Measurements from ENCODE around the gene SLC12A7.

SLC12A7 gene

GRCh38 chr5:1068895-1069719 is 42.8 kb downstream of the SLC12A7 start:
- TF ChIP-seq ZNF274 (IDR thresholded peaks at IDR 0.05; ENCODE audit: low read depth, low read length), result no peak
- TF ChIP-seq SUZ12 (IDR thresholded peaks at IDR 0.05; ENCODE audit: extremely low read depth, insufficient read depth, insufficient read length), result no peak
- no peak for TF ChIP-seq YY1 (IDR thresholded peaks at IDR 0.05; ENCODE audit: insufficient read depth, insufficient read length)
- DNase-seq (ENCODE audit: low read depth, low spot score), result no peak
- H3K4me1 ChIP-seq (ENCODE audit: insufficient read depth, insufficient read length), result peaks cover 2% of the 10 kb centered on the region
- no peak overlapping the region for H3K4me3 ChIP-seq (ENCODE audit: insufficient read length, low read depth)
- peaks cover 38% of the 10 kb centered on the region for H3K36me3 ChIP-seq (ENCODE audit: insufficient read depth, insufficient read length, low read length)
- no peak overlapping the region for H3K9ac ChIP-seq (ENCODE audit: insufficient read length, low read depth)
- no peaks in the 10 kb centered on the region for H3K9me3 ChIP-seq (ENCODE audit: insufficient read depth, low read length)
- H3K27me3 ChIP-seq (ENCODE audit: insufficient read depth, insufficient read length), result no peaks in the 10 kb centered on the region

- H3K9ac ChIP-seq (ENCODE audit: insufficient read length, low read depth), result no peak overlapping the region
- peaks cover 31% of the 10 kb centered on the region for H3K36me3 ChIP-seq (ENCODE audit: insufficient read depth, insufficient read length, low read length)
- no peaks in the 10 kb centered on the region for H3K9me3 ChIP-seq (ENCODE audit: insufficient read depth, low read length)
- DNase-seq (ENCODE audit: low read depth, low spot score), result no peak
- H3K27me3 ChIP-seq (ENCODE audit: insufficient read depth, insufficient read length), result no peaks in the 10 kb centered on the region
- H3K4me3 ChIP-seq (ENCODE audit: insufficient read length, low read depth), result no peak overlapping the region
- no peak for TF ChIP-seq ZNF274 (IDR thresholded peaks at IDR 0.05; ENCODE audit: low read depth, low read length)
- TF ChIP-seq YY1 (IDR thresholded peaks at IDR 0.05; ENCODE audit: insufficient read depth, insufficient read length), result no peak
- no peak for TF ChIP-seq SUZ12 (IDR thresholded peaks at IDR 0.05; ENCODE audit: extremely low read depth, insufficient read depth, insufficient read length)
- peaks cover 2% of the 10 kb centered on the region for H3K4me1 ChIP-seq (ENCODE audit: insufficient read depth, insufficient read length)
Measured at GRCh38 chr5:1068204-1068894, 43.5 kb downstream of the SLC12A7 start.

- peaks cover 2% of the 10 kb centered on the region for H3K4me1 ChIP-seq (ENCODE audit: insufficient read depth, insufficient read length)
Measured at GRCh38 chr5:1067141-1068121, 44.4 kb downstream of the SLC12A7 start.

GRCh38 chr5:1066676-1067075 is 45.2 kb downstream of the SLC12A7 start:
- DNase-seq (ENCODE audit: low read depth, low spot score), result no peak
- no peak for TF ChIP-seq YY1 (IDR thresholded peaks at IDR 0.05; ENCODE audit: insufficient read depth, insufficient read length)
- no peak for TF ChIP-seq SUZ12 (IDR thresholded peaks at IDR 0.05; ENCODE audit: extremely low read depth, insufficient read depth, insufficient read length)
- TF ChIP-seq ZNF274 (IDR thresholded peaks at IDR 0.05; ENCODE audit: low read depth, low read length), result no peak
- no peaks in the 10 kb centered on the region for H3K27me3 ChIP-seq (ENCODE audit: insufficient read depth, insufficient read length)

More at GRCh38 chr5:1067141-1068121, 44.4 kb downstream of the SLC12A7 start:
- TF ChIP-seq YY1 (IDR thresholded peaks at IDR 0.05; ENCODE audit: insufficient read depth, insufficient read length) (no peak), ZNF274 (IDR thresholded peaks at IDR 0.05; ENCODE audit: low read depth, low read length) (no peak), SUZ12 (IDR thresholded peaks at IDR 0.05; ENCODE audit: extremely low read depth, insufficient read depth, insufficient read length) (no peak)
- H3K27me3 ChIP-seq (ENCODE audit: insufficient read depth, insufficient read length), result no peaks in the 10 kb centered on the region
- no peak overlapping the region for H3K9ac ChIP-seq (ENCODE audit: insufficient read length, low read depth)
- H3K36me3 ChIP-seq (ENCODE audit: insufficient read depth, insufficient read length, low read length), result peaks cover 36% of the 10 kb centered on the region
- H3K9me3 ChIP-seq (ENCODE audit: insufficient read depth, low read length), result no peaks in the 10 kb centered on the region
- no peak for DNase-seq (ENCODE audit: low read depth, low spot score)
- no peak overlapping the region for H3K4me3 ChIP-seq (ENCODE audit: insufficient read length, low read depth)

GRCh38 chr5:1065891-1066650 is 45.8 kb downstream of the SLC12A7 start:
- Histone ChIP-seq H3K9me3 (ENCODE audit: insufficient read depth, low read length) (no peaks in the 10 kb centered on the region), H3K36me3 (ENCODE audit: insufficient read depth, insufficient read length, low read length) (peaks cover 39% of the 10 kb centered on the region), H3K4me3 (ENCODE audit: insufficient read length, low read depth) (no peak overlapping the region), H3K27me3 (ENCODE audit: insufficient read depth, insufficient read length) (no peaks in the 10 kb centered on the region), H3K9ac (ENCODE audit: insufficient read length, low read depth) (no peak overlapping the region), H3K4me1 (ENCODE audit: insufficient read depth, insufficient read length) (peaks cover 2% of the 10 kb centered on the region)
- no peak for DNase-seq (ENCODE audit: low read depth, low spot score)
- TF ChIP-seq ZNF274 (IDR thresholded peaks at IDR 0.05; ENCODE audit: low read depth, low read length) (no peak), YY1 (IDR thresholded peaks at IDR 0.05; ENCODE audit: insufficient read depth, insufficient read length) (no peak), SUZ12 (IDR thresholded peaks at IDR 0.05; ENCODE audit: extremely low read depth, insufficient read depth, insufficient read length) (no peak)

More at GRCh38 chr5:1066676-1067075, 45.2 kb downstream of the SLC12A7 start:
- no peaks in the 10 kb centered on the region for H3K9me3 ChIP-seq (ENCODE audit: insufficient read depth, low read length)
- H3K9ac ChIP-seq (ENCODE audit: insufficient read length, low read depth), result no peak overlapping the region
- H3K4me1 ChIP-seq (ENCODE audit: insufficient read depth, insufficient read length), result peaks cover 2% of the 10 kb centered on the region
- peaks cover 39% of the 10 kb centered on the region for H3K36me3 ChIP-seq (ENCODE audit: insufficient read depth, insufficient read length, low read length)
- H3K4me3 ChIP-seq (ENCODE audit: insufficient read length, low read depth), result no peak overlapping the region

GRCh38 chr5:1065143-1065750 is 46.6 kb downstream of the SLC12A7 start:
- no peak for TF ChIP-seq SUZ12 (IDR thresholded peaks at IDR 0.05; ENCODE audit: extremely low read depth, insufficient read depth, insufficient read length)
- no peak for TF ChIP-seq ZNF274 (IDR thresholded peaks at IDR 0.05; ENCODE audit: low read depth, low read length)
- TF ChIP-seq YY1 (IDR thresholded peaks at IDR 0.05; ENCODE audit: insufficient read depth, insufficient read length), result no peak
- Histone ChIP-seq H3K9ac (ENCODE audit: insufficient read length, low read depth) (no peak overlapping the region), H3K9me3 (ENCODE audit: insufficient read depth, low read length) (no peaks in the 10 kb centered on the region), H3K4me1 (ENCODE audit: insufficient read depth, insufficient read length) (peaks cover 2% of the 10 kb centered on the region), H3K4me3 (ENCODE audit: insufficient read length, low read depth) (no peak overlapping the region), H3K27me3 (ENCODE audit: insufficient read depth, insufficient read length) (no peaks in the 10 kb centered on the region), H3K36me3 (ENCODE audit: insufficient read depth, insufficient read length, low read length) (peaks cover 40% of the 10 kb centered on the region)
- DNase-seq (ENCODE audit: low read depth, low spot score), result no peak

All from NT2/D1 (cell line).